ENCODE results near the gene SAMD9. TPM values are rescaled to one million over a fixed set of nuclear protein-coding genes. Genes with fewer than 3 reads are reported as not detected.
A peak's percentile ranks its signal among the peaks of the same experiment; 100 is the strongest.

Gene SAMD9
- 3.5 TPM for total RNA-seq
- long read RNA-seq, full-length matches to known transcripts: 2 of 2 reads
- long read RNA-seq, partial matches to known transcripts: 0 of 2 reads
- long read RNA-seq, other reads (novel, unspliced or antisense): 0 of 2 reads

GRCh38 chr7:93117852-93118530 is at the start of gene SAMD9:
TSS of gene SAMD9 (minus strand) at chr7:93117979. CDS start at chr7:93106097, 11,882 bp downstream.
- ATAC-seq (peak; percentile 91), DNase-seq (no peak)
- intact Hi-C loops (cut with micrococcal nuclease): no loop called here

DNA sequence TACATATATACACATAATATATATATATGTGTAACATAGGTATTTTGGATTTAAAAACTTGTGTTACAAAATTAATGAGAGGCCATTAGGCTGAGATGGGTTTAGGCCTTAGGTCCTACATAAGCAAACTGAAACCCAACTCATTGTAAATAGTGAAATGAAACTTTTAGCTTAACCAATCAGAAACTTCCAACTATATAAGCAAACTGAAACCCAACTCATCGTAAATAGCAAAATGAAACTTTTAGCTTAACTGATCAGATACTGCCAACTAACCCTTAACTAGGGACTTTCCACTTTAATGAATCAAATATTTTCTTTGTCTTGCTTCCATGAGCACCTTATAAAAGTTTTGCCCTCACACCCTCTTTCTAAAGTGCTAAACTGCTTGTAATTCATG is 47.7 kb upstream of the SAMD9 start:
- ATAC-seq (no peak), DNase-seq (no peak)
- intact Hi-C loops (cut with micrococcal nuclease): no loop called here

DNA sequence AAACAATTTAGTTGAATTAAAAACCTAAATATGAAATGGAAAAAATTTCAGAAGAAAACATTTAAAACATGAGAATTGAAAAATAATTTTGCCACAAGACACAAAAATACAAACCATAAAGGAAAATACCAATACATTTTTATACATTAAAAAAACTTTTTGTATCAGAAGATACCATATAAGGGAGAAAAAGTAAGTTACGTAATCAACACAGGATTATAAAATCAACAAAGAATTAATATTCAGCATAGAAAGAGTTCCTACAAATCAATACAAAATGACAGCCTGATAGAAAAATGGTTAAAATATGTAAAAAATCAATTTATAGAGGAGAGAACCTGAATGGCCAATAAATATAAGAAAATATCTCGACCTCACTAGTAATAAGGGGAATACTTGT is 47.0 kb upstream of the SAMD9 start:
- no peak for ATAC-seq
- intact Hi-C loops (cut with micrococcal nuclease): no loop called here
- no peak for DNase-seq

DNA sequence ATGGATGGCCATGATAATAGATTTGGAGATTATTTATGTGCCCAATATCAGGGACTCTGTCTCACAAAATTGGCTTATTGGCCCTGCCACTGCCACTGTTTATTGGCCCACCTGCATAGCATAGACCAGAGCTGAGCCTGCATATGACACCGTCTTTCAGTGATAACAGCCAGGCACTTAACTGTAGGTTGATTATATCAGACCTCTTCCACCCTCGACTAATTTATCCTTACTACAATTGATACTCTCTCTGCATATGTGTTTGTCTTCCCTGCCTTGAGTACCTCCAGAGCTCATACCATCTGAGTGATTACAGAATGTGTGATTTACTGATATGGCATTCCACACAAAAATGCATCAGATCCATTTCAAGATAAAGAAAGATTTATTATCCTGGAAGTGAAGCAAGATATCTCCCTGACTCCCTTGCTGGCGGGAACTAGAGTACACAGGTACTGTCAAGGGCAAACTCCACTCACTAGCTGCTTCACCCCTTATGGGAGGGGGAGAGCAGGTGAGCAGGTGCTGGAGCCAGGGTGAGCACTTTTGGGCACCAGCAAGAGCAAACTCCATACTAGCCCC is 43.5 kb upstream of the SAMD9 start:
- ATAC-seq (no peak), DNase-seq (no peak)
- intact Hi-C loops (cut with micrococcal nuclease): no loop called here

DNA sequence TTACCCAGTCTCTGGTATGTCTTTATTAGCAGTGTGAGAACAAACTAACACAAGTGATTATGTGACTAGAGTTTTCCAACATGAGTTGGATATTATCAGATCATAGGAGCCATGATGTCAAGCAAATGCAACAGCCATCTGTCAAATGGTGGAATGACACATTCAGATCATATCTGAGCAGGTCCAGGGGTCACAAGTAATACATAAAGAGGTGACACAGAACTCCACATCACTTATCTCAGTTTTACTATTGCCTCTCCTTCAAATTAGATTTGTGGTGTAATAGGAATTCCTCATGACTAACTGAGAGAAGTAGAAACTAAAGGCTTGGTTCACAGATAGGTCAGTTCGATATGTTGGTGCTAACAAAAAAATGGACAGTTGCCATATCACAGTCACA is 42.6 kb upstream of the SAMD9 start:
- ATAC-seq (no peak), DNase-seq (no peak)
- intact Hi-C loops (cut with micrococcal nuclease): no loop called here

DNA sequence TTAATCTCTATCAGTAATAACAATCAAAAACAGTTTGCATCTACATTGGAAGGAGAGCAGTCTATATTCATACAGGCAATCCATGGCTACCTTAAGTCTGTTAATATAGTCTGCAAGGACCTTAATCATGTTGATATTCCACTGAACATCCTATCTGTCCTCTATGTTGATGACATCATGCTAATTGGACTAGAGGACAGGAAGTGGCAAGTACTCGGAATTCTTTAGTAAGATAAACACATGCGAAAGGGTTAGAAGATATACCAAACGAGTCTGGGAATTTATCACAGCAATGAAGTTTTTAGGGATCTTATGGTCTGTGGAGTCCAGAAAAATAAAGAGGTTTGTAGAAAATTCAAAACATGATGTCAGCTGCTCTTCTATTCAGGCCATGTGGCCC is 41.7 kb upstream of the SAMD9 start:
- DNase-seq (no peak), ATAC-seq (no peak)
- intact Hi-C loops (cut with micrococcal nuclease): no loop called here

DNA sequence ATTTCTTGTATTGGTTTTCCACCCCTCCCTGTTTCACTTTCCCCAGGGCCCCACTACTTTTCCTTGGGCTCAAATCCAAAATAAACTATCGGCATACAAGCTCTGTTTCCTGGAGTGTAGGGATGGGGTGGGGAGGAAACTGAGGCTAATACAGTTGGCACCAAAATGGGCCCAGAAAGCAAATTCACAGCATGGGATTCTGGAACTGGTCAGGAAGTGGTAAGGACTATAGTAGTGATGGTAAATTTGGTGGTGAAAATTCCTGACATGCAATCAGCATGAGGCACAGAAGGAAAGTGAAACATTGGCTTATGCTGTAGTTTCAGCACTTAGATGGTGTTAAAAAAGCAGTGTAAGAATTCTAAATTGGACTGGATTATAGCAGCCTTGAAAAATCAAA is 39.1 kb upstream of the SAMD9 start:
- ATAC-seq: no peak
- intact Hi-C loops (cut with micrococcal nuclease): no loop called here
- DNase-seq: no peak

GRCh38 chr7:93150200-93150835 is 32.5 kb upstream of the SAMD9 start:
- intact Hi-C loops (cut with micrococcal nuclease): no loop called here
- no peak for DNase-seq
- no peak for ATAC-seq

GRCh38 chr7:93148727-93149126 is 30.9 kb upstream of the SAMD9 start:
- DNase-seq: no peak
- intact Hi-C loops (cut with micrococcal nuclease): no loop called here
- ATAC-seq: no peak

- ATAC-seq (peak; percentile 60), DNase-seq (no peak)
- intact Hi-C loops (cut with micrococcal nuclease): no loop called here
Observed at GRCh38 chr7:93148144-93148543, 30.4 kb upstream of the SAMD9 start, which contains the start of gene SAMD9L. TSS of gene SAMD9L (minus strand) at chr7:93148385. CDS start at chr7:93135971, 12,414 bp downstream.

DNA sequence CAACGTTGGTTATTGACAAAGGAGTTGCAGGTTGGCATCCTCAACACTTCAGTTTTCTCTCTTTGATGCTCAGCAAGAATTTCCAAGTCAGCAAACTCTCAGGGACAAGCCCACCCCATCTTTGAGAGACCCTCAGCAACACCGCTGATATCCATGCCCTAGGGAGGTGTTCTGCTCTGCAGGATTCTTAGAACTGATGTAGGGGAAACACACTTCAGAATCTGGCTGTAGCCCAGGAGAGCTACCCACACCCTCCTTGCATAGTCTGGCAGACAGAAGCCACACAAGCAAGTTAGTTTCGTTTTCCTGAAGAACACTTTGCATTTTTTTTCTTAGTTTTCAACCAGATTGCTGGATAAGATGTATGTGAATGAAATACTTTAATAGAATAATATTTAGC is 29.6 kb upstream of the SAMD9 start:
- DNase-seq (peak; percentile 20), ATAC-seq (peak; percentile 86)
- intact Hi-C loops (cut with micrococcal nuclease): no loop called here

GRCh38 chr7:93146472-93147141 is 28.8 kb upstream of the SAMD9 start:
- DNase-seq: no peak
- ATAC-seq: peak; percentile 31
- intact Hi-C loops (cut with micrococcal nuclease): no loop called here

GRCh38 chr7:93146036-93146435 is 28.3 kb upstream of the SAMD9 start:
- no peak for DNase-seq
- intact Hi-C loops (cut with micrococcal nuclease): no loop called here

GRCh38 chr7:93145354-93145753 is 27.6 kb upstream of the SAMD9 start:
- ATAC-seq (no peak), DNase-seq (no peak)
- intact Hi-C loops (cut with micrococcal nuclease): no loop called here

More at GRCh38 chr7:93146036-93146435, 28.3 kb upstream of the SAMD9 start:
- no peak for ATAC-seq

DNA sequence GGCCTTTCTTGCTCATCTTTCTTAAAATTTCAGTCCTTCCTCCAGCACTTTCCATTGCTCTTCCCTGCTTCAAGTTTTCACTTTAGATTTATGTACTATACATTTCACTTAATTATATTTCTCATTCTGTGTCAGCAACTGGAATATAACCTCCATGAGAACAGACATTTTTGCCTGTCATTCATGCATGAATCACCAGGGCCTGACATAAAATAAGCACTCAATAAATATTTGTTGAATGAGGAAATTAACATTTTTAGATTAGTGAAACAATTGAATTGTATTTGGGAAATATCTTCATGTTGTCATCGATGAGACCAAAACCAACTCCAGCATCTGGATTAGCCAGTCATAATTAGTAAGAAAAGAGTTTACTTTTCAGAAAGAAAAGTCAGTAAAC is 24.3 kb upstream of the SAMD9 start:
- intact Hi-C loops (cut with micrococcal nuclease): no loop called here
- DNase-seq: no peak

GRCh38 chr7:93140582-93141191 is 22.9 kb upstream of the SAMD9 start:
- intact Hi-C loops (cut with micrococcal nuclease): no loop called here
- DNase-seq: no peak
- no peak for ATAC-seq

More for the DNA sequence above, 24.3 kb upstream of the SAMD9 start:
- ATAC-seq: no peak

- DNase-seq: no peak
- intact Hi-C loops (cut with micrococcal nuclease): no loop called here
- ATAC-seq: no peak
Observed at GRCh38 chr7:93138576-93138975, 20.8 kb upstream of the SAMD9 start.

DNA sequence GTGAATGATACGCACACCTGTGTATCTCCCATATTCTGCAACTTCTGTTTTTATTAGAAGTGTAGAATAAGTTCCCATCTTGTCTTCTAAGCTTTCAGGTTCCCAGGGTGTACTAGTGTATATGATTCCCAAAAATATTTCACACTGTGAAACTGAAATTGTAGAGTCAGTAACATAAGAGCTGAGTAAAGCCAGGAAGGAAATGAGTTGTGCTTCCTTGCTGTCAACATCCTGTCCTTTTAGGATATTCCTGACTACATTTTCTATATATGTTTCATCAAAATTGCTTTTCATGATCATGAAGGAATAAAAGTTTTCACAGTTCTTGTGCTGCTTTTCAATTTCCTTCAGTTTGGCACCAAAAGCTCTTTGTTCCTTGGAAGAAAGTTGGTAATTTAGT is 15.2 kb upstream of the SAMD9 start:
- no peak for ATAC-seq
- intact Hi-C loops (cut with micrococcal nuclease): no loop called here
- no peak for DNase-seq

- DNase-seq (no peak), ATAC-seq (no peak)
- intact Hi-C loops (cut with micrococcal nuclease): no loop called here
Observed at GRCh38 chr7:93132216-93132615, 14.4 kb upstream of the SAMD9 start.
